H1 (cell line): Measurements from ENCODE around the gene WDR93. TPM values are rescaled to one million over a fixed set of nuclear protein-coding genes. Genes with fewer than 3 reads are reported as not detected.

Experiments
- CTCF ChIA-PET: fragments of 300-600 bp; sonication (Branson Sonifier 250); formaldehyde crosslinking; loops from one replicate; lab custom pipeline; 2021; ENCODE audit not compliant: partially characterized antibody; lab: Charles Lee
- POLR2A ChIA-PET: fragments of 300-600 bp; sonication (Branson Sonifier 250); formaldehyde crosslinking; loops from one replicate; lab custom pipeline; 2021; ENCODE audit warnings: inconsistent platforms; ENCODE audit not compliant: partially characterized antibody; lab: Charles Lee
- DNase-seq, 2 experiments: peaks; one replicate each; pipeline versions ENCODE4 v3.0.0 to v3.0.0-alpha.2; 2010 to 2022; ENCODE audit warnings: low spot score in 2 of 2, low read depth in 1 of 2, mixed read lengths in 1 of 2
- FAIRE-seq: peaks from 2 replicates; lab custom pipeline; 2011; peaks lifted over from hg19 to GRCh38; lab: Jason Lieb, UNC
- H2AFZ ChIP-seq: 2 replicates; pipeline ENCODE4 v1.8.1; 2012; ENCODE audit warnings: low read length, inconsistent platforms
- H2AK5ac ChIP-seq: 2 replicates; pipeline ENCODE4 v1.6.1; 2013; ENCODE audit warnings: low read depth, low read length
- H2BK120ac ChIP-seq: replicated peaks from 2 replicates; pipeline ENCODE3; 2013; ENCODE audit warnings: low read depth, low read length, inconsistent platforms
- H2BK12ac ChIP-seq: 2 replicates; pipeline ENCODE4 v1.6.1; 2013; ENCODE audit warnings: low read depth, low read length
- H2BK15ac ChIP-seq: 2 replicates; pipeline ENCODE4 v1.6.1; 2013; ENCODE audit warnings: low read length
- H2BK20ac ChIP-seq: 2 replicates; pipeline ENCODE4 v1.6.1; 2013; ENCODE audit warnings: low read length
- H2BK5ac ChIP-seq: 2 replicates; pipeline ENCODE4 v1.6.1; 2013; ENCODE audit warnings: low read depth, low read length
- H3K14ac ChIP-seq: 2 replicates; pipeline ENCODE4 v1.6.1; 2013; ENCODE audit warnings: inconsistent platforms; ENCODE audit not compliant: insufficient read length
- H3K18ac ChIP-seq: 2 replicates; pipeline ENCODE4 v1.6.1; 2013; ENCODE audit warnings: low read length; ENCODE audit errors: extremely low read depth
- H3K23ac ChIP-seq: 2 replicates; pipeline ENCODE4 v1.6.1; 2013; ENCODE audit warnings: inconsistent platforms; ENCODE audit not compliant: insufficient read length
- H3K23me2 ChIP-seq: 2 replicates; pipeline ENCODE4 v1.6.1; 2013; ENCODE audit warnings: low read depth, low read length
- H3K27ac ChIP-seq: 2 replicates; pipeline ENCODE4 v1.6.1; 2011; ENCODE audit warnings: low read depth, low read length, inconsistent platforms
- H3K27me3 ChIP-seq, 4 experiments: replicated peaks in 1 of 4; 1 replicate in 1 of 4; 2 replicates in 3 of 4; pipeline versions ENCODE4 v1.6.1 to v1.8.1; 2011 to 2013; ENCODE audit warnings: low read length in 3 of 4, mild to moderate bottlenecking in 3 of 4, inconsistent platforms in 2 of 4, mixed read lengths in 2 of 4, moderate library complexity in 1 of 4; ENCODE audit not compliant: control insufficient read depth in 3 of 4, insufficient read depth in 3 of 4; ENCODE audit errors: extremely low read depth in 1 of 4
- H3K36me3 ChIP-seq, 4 experiments: 2 replicates each; pipeline versions ENCODE4 v1.6.1 to v1.8.1; 2011 to 2013; ENCODE audit warnings: mild to moderate bottlenecking in 4 of 4, low read length in 3 of 4, moderate library complexity in 2 of 4, control low read depth in 1 of 4, inconsistent platforms in 1 of 4; ENCODE audit not compliant: insufficient read depth in 4 of 4, control insufficient read depth in 2 of 4
- H3K4ac ChIP-seq: replicated peaks from 2 replicates; pipeline ENCODE3; 2013; ENCODE audit warnings: low read length, low read depth, mixed read lengths, inconsistent platforms; ENCODE audit not compliant: insufficient read length
- H3K4me1 ChIP-seq, 4 experiments: replicated peaks in 1 of 4; 1 replicate in 1 of 4; 2 replicates in 3 of 4; pipeline versions ENCODE4 v1.6.1 to v1.8.1; 2011 to 2013; ENCODE audit warnings: low read length in 3 of 4, inconsistent platforms in 2 of 4, mixed read lengths in 1 of 4; ENCODE audit not compliant: insufficient read depth in 4 of 4, control insufficient read depth in 3 of 4
- H3K4me2 ChIP-seq, 2 experiments: 2 replicates each; pipeline versions ENCODE4 v1.6.1 to v1.8.1; 2011 to 2013; ENCODE audit warnings: low read depth in 2 of 2, low read length in 2 of 2, control low read depth in 1 of 2, inconsistent platforms in 1 of 2, mild to moderate bottlenecking in 1 of 2; ENCODE audit not compliant: insufficient read depth in 1 of 2
- H3K4me3 ChIP-seq, 4 experiments: fragments of 200-600, 300-600 bp in 1 of 4; sonication (generic), shearing (Covaris generic), sonication (Bioruptor Twin) in 1 of 4; 2 replicates each; pipeline versions ENCODE4 v1.5.1 to v1.8.1; 2011 to 2016; ENCODE audit warnings: low read length in 4 of 4, low read depth in 3 of 4, control low read depth in 2 of 4, inconsistent platforms in 2 of 4, mild to moderate bottlenecking in 2 of 4, mixed read lengths in 1 of 4, moderate library complexity in 1 of 4; ENCODE audit not compliant: insufficient read depth in 2 of 4; ENCODE audit errors: extremely low read depth in 1 of 4
- H3K56ac ChIP-seq: replicated peaks from 2 replicates; pipeline ENCODE3; 2013; ENCODE audit warnings: low read depth, mild to moderate bottlenecking, mixed read lengths, low read length, inconsistent platforms; ENCODE audit not compliant: insufficient read length
- H3K79me1 ChIP-seq: 2 replicates; pipeline ENCODE4 v1.6.1; 2013; ENCODE audit warnings: low read depth, low read length, control low read depth
- H3K79me2 ChIP-seq, 2 experiments: 2 replicates each; pipeline versions ENCODE4 v1.6.1 to v1.8.1; 2012 to 2013; ENCODE audit warnings: low read length in 2 of 2, mild to moderate bottlenecking in 2 of 2, inconsistent platforms in 1 of 2; ENCODE audit not compliant: insufficient read depth in 2 of 2, control insufficient read depth in 1 of 2
- H3K9ac ChIP-seq, 4 experiments: replicated peaks in 1 of 4; 1 replicate in 1 of 4; 2 replicates in 3 of 4; pipeline versions ENCODE4 v1.6.1 to v1.8.1; 2011 to 2013; ENCODE audit warnings: low read depth in 3 of 4, low read length in 3 of 4, control low read depth in 2 of 4, mild to moderate bottlenecking in 2 of 4, moderate library complexity in 2 of 4, inconsistent platforms in 1 of 4; ENCODE audit errors: extremely low read depth in 1 of 4
- H3K9me3 ChIP-seq, 2 experiments: 2 replicates each; pipeline versions ENCODE4 v1.6.1 to v1.8.1; 2012 to 2013; ENCODE audit warnings: mild to moderate bottlenecking in 2 of 2, moderate library complexity in 2 of 2, control low read depth in 1 of 2, inconsistent platforms in 1 of 2, low read depth in 1 of 2, low read length in 1 of 2, mixed read lengths in 1 of 2; ENCODE audit not compliant: insufficient read depth in 2 of 2
- H4K20me1 ChIP-seq, 2 experiments: replicated peaks in 1 of 2; 2 replicates each; pipeline versions ENCODE3 to v1.8.1; 2011 to 2013; ENCODE audit warnings: inconsistent platforms in 2 of 2, low read length in 2 of 2, mild to moderate bottlenecking in 1 of 2; ENCODE audit not compliant: insufficient read depth in 2 of 2, control insufficient read depth in 1 of 2
- H4K5ac ChIP-seq: 2 replicates; pipeline ENCODE4 v1.6.1; 2013; ENCODE audit warnings: low read length, low read depth, mixed read lengths, inconsistent platforms; ENCODE audit not compliant: insufficient read length
- H4K8ac ChIP-seq: 2 replicates; pipeline ENCODE4 v1.8.0; 2013; ENCODE audit warnings: mild to moderate bottlenecking, moderate library complexity, low read length, inconsistent platforms; ENCODE audit not compliant: insufficient read depth; ENCODE audit errors: extremely low read depth
- H4K91ac ChIP-seq: replicated peaks from 2 replicates; pipeline ENCODE3; 2013; ENCODE audit warnings: low read length, mixed read lengths, inconsistent platforms; ENCODE audit not compliant: insufficient read length
- CTBP2 ChIP-seq: IDR thresholded peaks from 2 replicates; pipeline ENCODE4 v1.7.0; 2011; ENCODE audit warnings: borderline replicate concordance, mild to moderate bottlenecking, moderate library complexity, mixed read lengths, low read length; ENCODE audit not compliant: insufficient read depth, insufficient read length
- EGR1 ChIP-seq: IDR thresholded peaks from 2 replicates; pipeline ENCODE4 v1.6.1; 2011; ENCODE audit warnings: low read depth, low read length, borderline replicate concordance
- GTF2F1 ChIP-seq: IDR thresholded peaks from 2 replicates; pipeline ENCODE4 v1.6.1; 2012; ENCODE audit warnings: low read depth, low read length, improper control_type of control experiment, borderline replicate concordance
- MAX ChIP-seq: IDR thresholded peaks from 2 replicates; pipeline ENCODE4 v1.6.1; 2012; ENCODE audit warnings: inconsistent platforms
- POLR2AphosphoS5 ChIP-seq: IDR thresholded peaks from 2 replicates; pipeline ENCODE4 v1.6.1; 2011; ENCODE audit warnings: low read depth, low read length
- POU5F1 ChIP-seq: IDR thresholded peaks from 2 replicates; pipeline ENCODE4 v1.6.1; 2011; ENCODE audit warnings: low read depth, mild to moderate bottlenecking, low read length, moderate library complexity
- RAD21 ChIP-seq, 2 experiments: IDR thresholded peaks in 1 of 2; conservative IDR thresholded peaks in 1 of 2; 2 replicates each; pipeline ENCODE4 v1.6.1; 2011; ENCODE audit warnings: low read depth in 2 of 2, low read length in 2 of 2, improper control_type of control experiment in 1 of 2, inconsistent platforms in 1 of 2, mild to moderate bottlenecking in 1 of 2, moderate library complexity in 1 of 2
- SP1 ChIP-seq: IDR thresholded peaks from 2 replicates; pipeline ENCODE4 v1.6.1; 2011; ENCODE audit warnings: low read depth, low read length
- SRF ChIP-seq: IDR thresholded peaks from 2 replicates; pipeline ENCODE4 v1.6.1; 2011; ENCODE audit warnings: mild to moderate bottlenecking, low read depth, low read length, moderate library complexity
- TEAD4 ChIP-seq: IDR thresholded peaks from 2 replicates; pipeline ENCODE4 v1.6.1; 2012; ENCODE audit warnings: low read depth, low read length, inconsistent platforms, mixed read lengths
- ZNF274 ChIP-seq: IDR thresholded peaks from 2 replicates; pipeline ENCODE4 v1.7.0; 2012; ENCODE audit warnings: low read length, borderline replicate concordance; ENCODE audit errors: extremely low read depth
- WGBS, 2 experiments: shearing (Covaris generic) in 1 of 2; methylation state at CpG; one replicate each; pipeline versions ENCODE4 v1.1.6 to v1.1.7; 2013 to 2015; ENCODE audit warnings: low lambda C conversion rate in 2 of 2, mixed read lengths in 2 of 2, inconsistent platforms in 1 of 2, low coverage in 1 of 2, missing lambda C conversion rate in 1 of 2; ENCODE audit not compliant: insufficient replicate concordance in 2 of 2, insufficient coverage in 1 of 2, insufficient read length in 1 of 2; ENCODE audit errors: extremely low coverage in 1 of 2, missing lambda C conversion rate in 1 of 2; 5-methylcytosine and 5-hydroxymethylcytosine counted together
- polyA plus RNA-seq, 7 experiments: library from polyadenylated mRNA; depleted of rRNA in 3 of 7; stranded (reverse) in 5 of 7; unstranded in 2 of 7; fragments of >200 nt in 5 of 7; fragments of 200-250 nt in 2 of 7; gene quantifications; 1 replicate in 5 of 7; 2 replicates in 1 of 7; 4 replicates in 1 of 7; pipeline versions ENCODE4 v1.2.1 to v1.2.3, GENCODE V29; 2011 to 2013; ENCODE audit warnings: missing spikeins in 2 of 7, mixed read lengths in 2 of 7
- total RNA-seq: library from RNA; stranded (reverse); fragmentation: NEBNext Ultra II Directional; extraction: Animal tissue kit (Norgen Biotek cat#: 25700); gene quantifications from 2 replicates; pipeline ENCODE4 v1.2.1, GENCODE V29; 2021

Gene WDR93
- total and polyA plus RNA-seq, 2 of the 8 experiments (the other 6 are each of a cell fraction or from before 2014, with no cell fraction given), result 0.03 TPM; not detected in 1

DNA sequence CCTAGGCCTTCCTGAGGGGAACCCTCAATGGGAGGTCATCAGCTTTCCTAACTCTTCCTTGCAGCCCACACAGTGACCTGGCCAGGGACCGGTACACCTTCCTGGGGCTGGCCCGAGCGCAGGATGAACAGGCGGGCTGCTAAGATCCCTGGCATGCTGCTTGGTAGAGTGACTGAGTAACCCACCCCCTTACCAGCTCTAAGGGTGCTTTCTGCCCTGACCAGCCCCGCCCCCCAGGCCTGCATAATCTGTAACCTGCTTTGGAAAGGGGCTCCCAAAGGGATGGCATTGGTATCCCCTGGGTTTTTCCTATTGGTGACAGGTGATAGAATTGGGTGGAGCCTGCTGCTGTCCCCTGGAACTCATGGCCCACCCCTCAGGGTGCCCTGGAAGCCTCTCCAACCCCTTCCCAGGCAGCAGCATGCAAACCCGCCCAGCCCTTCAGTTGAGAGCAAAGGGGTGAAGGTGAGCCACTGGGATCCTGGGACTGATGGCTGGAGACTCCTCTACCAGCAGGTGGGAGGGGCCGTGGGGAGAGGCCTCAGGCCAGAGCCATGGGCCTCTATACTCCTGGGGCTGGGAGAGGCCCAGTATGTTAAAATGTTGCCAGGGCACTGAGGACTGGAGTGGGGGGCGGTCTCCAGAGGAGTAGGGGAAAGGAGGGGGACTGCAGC lies 24.3 kb upstream of the WDR93 start:
- no peak overlapping the region for H2BK12ac ChIP-seq
- no peak overlapping the region for H3K27ac ChIP-seq
- no peak overlapping the region for H4K5ac ChIP-seq
- H3K4me2 ChIP-seq, result peak overlapping the region; percentile 74 to 76
- FAIRE-seq (no peak), DNase-seq (no peak)
- ChIA-PET CTCF (interaction anchor here (2.4 kb wide), 1 partner anchor 12 kb away, joined by 6 read pairs; no protein-coding TSS in a partner anchor), POLR2A (interaction anchor here (1.1 kb wide), 1 partner anchor 18 kb away, joined by 3 read pairs; no protein-coding TSS in a partner anchor)
- no peaks in the 10 kb centered on the region for H3K79me2 ChIP-seq
- H3K4me3 ChIP-seq, result peak overlapping the region; percentile 21 to 61 (median 40); a peak in 5 of 8 replicates
- no peak overlapping the region for H4K91ac ChIP-seq
- H3K14ac ChIP-seq, result no peak overlapping the region
- WGBS, 2 experiments, result 74% methylated on average over 8 of the region's 8 CpGs; no CpG with 5 or more reads in 1 of the 2 experiments
- H3K9ac ChIP-seq, result no peak overlapping the region; a peak in 1 of 7 replicates
- H3K79me1 ChIP-seq, result no peaks in the 10 kb centered on the region
- H2BK20ac ChIP-seq, result no peak overlapping the region
- H3K23ac ChIP-seq, result no peak overlapping the region
- no peak overlapping the region for H2BK120ac ChIP-seq
- H3K18ac ChIP-seq, result peak overlapping the region; percentile 71; the same call in 1 of the 2 replicates
- H2BK5ac ChIP-seq, result no peak overlapping the region
- no peak overlapping the region for H2AK5ac ChIP-seq
- H2BK15ac ChIP-seq, result 0 out of 2 replicates have a peak overlapping the region, but pooled peaks have one; percentile 72
- no peaks in the 10 kb centered on the region; the same call in 1 of the 2 replicates for H3K23me2 ChIP-seq
- no peaks in the 10 kb centered on the region for H4K20me1 ChIP-seq
- peaks cover 0 to 11% (median 7%) of the 10 kb centered on the region in 4 experiments; a peak in 6 of 7 replicates for H3K4me1 ChIP-seq
- H4K8ac ChIP-seq, result no peak overlapping the region
- H3K27me3 ChIP-seq, result peaks cover 0 to 20% (median 12%) of the 10 kb centered on the region in 4 experiments; a peak in 5 of 7 replicates
- H3K36me3 ChIP-seq, result no peaks in the 10 kb centered on the region
- H3K56ac ChIP-seq, result no peak overlapping the region
- H2AFZ ChIP-seq, result peak overlapping the region; percentile 91
- no peaks in the 10 kb centered on the region for H3K9me3 ChIP-seq
- no peak for TF ChIP-seq SP1
- no peak for TF ChIP-seq MAX
- TF ChIP-seq TEAD4, result no peak
- TF ChIP-seq POLR2AphosphoS5, result no peak
- no peak for TF ChIP-seq GTF2F1
- no peak for TF ChIP-seq EGR1
- no peak for TF ChIP-seq RAD21 (IDR thresholded peaks at IDR 0.05 in 1 of 2, conservative IDR thresholded peaks at IDR 0.05 in 1 of 2; ENCODE audit: low read depth in 2 of 2, low read length in 2 of 2)
- TF ChIP-seq ZNF274, result no peak
- TF ChIP-seq POU5F1, result no peak
- TF ChIP-seq SRF, result no peak
- TF ChIP-seq CTBP2, result no peak
- no peak overlapping the region for H3K4ac ChIP-seq
